Body of pancreas (tissue), 4 donors: ENCODE results near the gene MUSTN1.

Experiments used
- CTCF ChIP-seq, 7 experiments: fragments of 450-650 bp in 4 of 7; fragments of 200-600 bp in 3 of 7; sonication (generic) in 3 of 7; IDR thresholded peaks; one replicate each; pipeline ENCODE4 v1.5.1; 2016 to 2019; ENCODE audit warnings: antibody characterized with exemption in 7 of 7
- POLR2A ChIP-seq, 3 donors: fragments of 450-650 bp; IDR thresholded peaks; one replicate each; pipeline ENCODE4 v1.6.1; 2016; ENCODE audit warnings: antibody characterized with exemption in 3 of 3, mild to moderate bottlenecking in 2 of 3

GRCh38 chr3:52834871-52835501 is at the start of gene MUSTN1:
- no peak for TF ChIP-seq CTCF (IDR thresholded peaks at IDR 0.05)
- TF ChIP-seq POLR2A (IDR thresholded peaks at IDR 0.05) = no peak
